Stimulated activated effector memory CD8-positive, alpha-beta T cell treated with anti-CD3 and anti-CD28 coated beads, Interleukin-12 subunit alpha, Interleukin-12 subunit beta, amount 100 ng/mL, for 72 hours (primary cell): ENCODE data around the gene MAP1LC3B2.

ENCODE experiments used
- ATAC-seq: fragments of 150-1000 bp; cut with Tn5 transposase; 2 replicates; pipeline ENCODE4 v1.10.0; 2021
- DNase-seq, 2 donors: peaks; one replicate each; pipeline ENCODE4 v3.0.0; 2021 to 2022; ENCODE audit warnings: low spot score in 2 of 2
- H3K27ac Mint-ChIP-seq: one replicate; pipeline ENCODE4 v1.8.0; 2022; ENCODE audit warnings: mild to moderate bottlenecking, mixed read lengths
- H3K36me3 Mint-ChIP-seq: one replicate; pipeline ENCODE4 v1.8.0; 2022; ENCODE audit warnings: mild to moderate bottlenecking, mixed read lengths
- H3K4me1 Mint-ChIP-seq: one replicate; pipeline ENCODE4 v1.8.0; 2022; ENCODE audit warnings: mixed read lengths
- H3K4me3 Mint-ChIP-seq: one replicate; pipeline ENCODE4 v1.8.0; 2022; ENCODE audit warnings: mild to moderate bottlenecking, mixed read lengths
- H3K9me3 Mint-ChIP-seq: one replicate; pipeline ENCODE4 v1.8.0; 2022; ENCODE audit warnings: mixed read lengths

MAP1LC3B2 gene

DNA sequence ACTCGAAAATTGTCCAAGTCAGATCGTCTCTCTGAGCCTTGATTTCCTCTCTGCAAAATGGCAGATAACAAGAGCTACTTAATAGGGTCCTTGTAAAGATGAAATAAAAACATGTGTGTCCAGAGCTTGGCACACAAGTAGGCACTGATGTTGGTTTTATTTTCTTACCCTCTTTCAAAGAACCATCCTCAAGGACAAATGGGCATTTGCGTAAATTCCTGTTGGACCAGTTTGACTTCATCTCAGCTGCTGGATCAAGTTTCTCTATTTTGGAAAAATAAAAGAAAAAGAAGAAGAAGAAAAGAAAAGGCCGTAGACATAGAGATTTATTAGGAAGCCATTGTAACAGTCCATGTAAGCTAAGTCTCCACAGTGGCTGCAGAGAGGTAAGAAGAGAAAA, 47.2 kb downstream of the MAP1LC3B2 start:
- Mint-ChIP-seq H3K27ac (no peak overlapping the region), H3K4me3 (no peak overlapping the region), H3K4me1 (no peaks in the 10 kb centered on the region), H3K9me3 (no peaks in the 10 kb centered on the region), H3K36me3 (no peaks in the 10 kb centered on the region)
- no peak for DNase-seq
- no peak for ATAC-seq

DNA sequence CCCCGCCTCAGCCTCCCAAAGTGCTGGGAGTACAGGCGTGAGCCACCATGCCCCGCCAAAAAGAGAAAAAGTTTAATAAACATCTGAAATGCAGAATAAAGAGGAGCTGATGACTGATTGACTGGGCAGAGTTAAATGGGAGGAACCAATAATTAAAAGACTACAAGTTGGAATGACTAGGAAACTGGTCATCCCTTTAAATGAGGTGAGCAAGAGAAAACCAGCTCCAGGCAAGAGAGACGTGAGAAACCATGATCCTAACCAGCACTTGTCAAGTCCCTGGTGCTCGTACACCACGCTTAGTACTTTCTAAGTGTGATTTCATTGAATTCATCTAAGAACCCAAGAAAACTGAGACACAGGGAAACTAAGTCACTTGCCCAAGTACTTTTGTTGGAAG, 47.9 kb downstream of the MAP1LC3B2 start:
- no peaks in the 10 kb centered on the region for H3K9me3 Mint-ChIP-seq
- H3K4me3 Mint-ChIP-seq, result no peak overlapping the region
- no peaks in the 10 kb centered on the region for H3K36me3 Mint-ChIP-seq
- ATAC-seq, result no peak
- no peaks in the 10 kb centered on the region for H3K4me1 Mint-ChIP-seq
- H3K27ac Mint-ChIP-seq, result no peak overlapping the region
- DNase-seq, result no peak

DNA sequence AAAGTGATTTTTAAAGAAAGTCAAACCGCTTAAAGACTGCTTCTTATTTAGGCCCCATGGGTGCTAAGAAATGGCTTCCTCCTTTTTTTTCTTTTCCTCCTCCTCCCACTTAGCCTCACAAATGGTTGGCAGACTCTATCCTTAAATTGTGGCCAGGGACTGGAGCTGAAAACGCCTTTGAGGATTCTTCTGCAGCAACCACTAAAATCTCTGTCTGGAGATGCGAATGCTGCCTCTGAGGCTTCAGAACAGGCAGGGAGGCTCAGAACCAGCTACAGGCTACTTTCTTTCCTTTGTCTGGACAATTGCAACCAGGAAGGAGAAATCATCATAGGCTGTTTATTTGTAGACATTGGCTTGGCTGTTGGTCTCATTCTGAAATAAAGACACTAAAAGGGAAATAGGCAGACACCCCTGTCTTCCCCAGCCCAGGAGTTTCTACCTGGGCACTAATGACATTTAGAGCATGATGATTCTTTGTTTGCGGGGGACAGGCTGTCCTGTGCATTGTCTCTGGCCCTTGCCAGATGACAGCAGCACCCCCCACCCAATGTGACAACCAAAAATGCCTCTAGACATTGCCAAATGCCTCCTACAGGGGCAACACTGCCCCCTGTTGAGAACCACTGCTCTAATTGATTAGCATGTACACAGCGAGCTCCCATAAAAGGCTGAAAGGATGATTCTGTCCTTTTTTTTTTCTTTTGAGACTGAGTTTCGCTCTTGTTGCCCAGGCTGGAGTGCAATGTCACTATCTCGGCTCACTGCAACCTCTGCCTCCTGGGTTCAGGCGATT, 50.3 kb downstream of the MAP1LC3B2 start:
- Mint-ChIP-seq H3K36me3 (no peaks in the 10 kb centered on the region), H3K4me1 (no peaks in the 10 kb centered on the region), H3K9me3 (no peaks in the 10 kb centered on the region), H3K4me3 (no peak overlapping the region), H3K27ac (no peak overlapping the region)
- ATAC-seq, result peak; percentile 31
- no peak for DNase-seq

DNA sequence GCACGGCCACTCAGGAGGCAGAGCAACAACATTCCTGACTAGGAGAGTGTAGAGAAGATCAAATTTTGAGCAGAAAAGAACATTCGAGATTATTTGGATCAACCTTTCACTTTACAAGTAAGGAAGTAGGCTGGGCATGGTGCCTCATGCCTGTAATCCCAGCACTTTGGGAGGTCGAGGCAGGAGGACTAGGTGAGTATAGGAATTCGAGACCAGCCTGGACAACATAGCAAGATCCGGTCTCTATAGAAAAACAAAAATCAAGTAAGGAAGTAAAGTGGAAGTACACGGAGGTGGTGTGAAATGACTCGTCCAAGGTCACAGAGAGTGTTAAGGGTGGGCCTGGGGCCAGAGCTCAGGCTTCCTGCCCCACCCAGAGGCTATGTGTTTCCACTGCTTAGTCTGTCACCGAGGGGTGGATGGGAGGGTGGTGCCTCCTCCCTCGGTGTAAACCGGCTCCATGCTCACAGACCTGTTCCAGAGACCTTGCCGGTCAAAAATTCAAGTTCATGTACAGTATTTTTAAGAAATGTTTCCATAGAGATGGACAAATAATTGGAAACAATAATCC, 51.9 kb downstream of the MAP1LC3B2 start:
- DNase-seq (no peak), ATAC-seq (peak; percentile 37)
- no peaks in the 10 kb centered on the region for H3K36me3 Mint-ChIP-seq
- no peak overlapping the region for H3K27ac Mint-ChIP-seq
- H3K4me1 Mint-ChIP-seq, result no peaks in the 10 kb centered on the region
- no peaks in the 10 kb centered on the region for H3K9me3 Mint-ChIP-seq
- H3K4me3 Mint-ChIP-seq, result no peak overlapping the region

DNA sequence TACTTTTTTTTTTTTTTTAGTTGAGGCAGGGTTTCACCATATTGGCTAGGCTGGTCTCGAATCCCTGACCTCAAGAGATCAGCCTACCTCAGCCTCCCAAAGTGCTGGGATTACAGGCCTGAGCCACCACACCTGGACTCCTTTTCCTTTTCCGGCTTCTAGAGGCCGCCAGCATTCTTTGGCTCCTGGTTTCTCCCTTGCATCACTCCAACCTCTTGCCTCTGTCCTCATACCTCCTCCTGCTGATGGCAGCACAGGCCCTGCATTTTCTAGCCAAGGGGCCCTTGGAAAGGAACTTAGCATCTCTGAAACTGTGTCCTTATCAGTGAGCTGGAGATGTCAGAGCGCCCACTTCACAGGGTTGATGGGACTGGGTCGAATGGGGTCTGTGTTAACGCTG, 53.3 kb downstream of the MAP1LC3B2 start:
- no peaks in the 10 kb centered on the region for H3K4me1 Mint-ChIP-seq
- DNase-seq, result no peak
- no peaks in the 10 kb centered on the region for H3K9me3 Mint-ChIP-seq

DNA sequence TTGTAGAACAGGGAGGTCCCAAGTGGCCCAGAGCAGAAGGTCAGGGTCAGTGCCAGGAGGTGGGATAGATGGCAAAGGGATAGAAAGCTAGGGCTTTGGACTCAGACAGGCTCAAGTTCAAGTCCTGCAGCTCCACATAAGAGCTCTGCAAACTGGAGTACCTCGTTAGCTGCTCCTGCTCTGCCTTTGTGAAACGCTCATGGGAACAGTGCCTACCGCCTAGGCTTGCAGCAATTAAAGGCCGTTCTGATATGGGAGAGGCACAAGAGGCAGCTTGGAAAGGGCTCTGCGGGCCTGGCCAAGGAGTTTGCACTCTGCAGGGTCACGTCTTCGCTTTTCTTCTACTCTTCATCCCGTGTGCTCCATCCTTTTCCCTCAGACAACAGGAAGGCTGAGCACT, 54.1 kb downstream of the MAP1LC3B2 start:
- Mint-ChIP-seq H3K9me3 (no peaks in the 10 kb centered on the region), H3K36me3 (no peaks in the 10 kb centered on the region)
- ATAC-seq, result no peak

More for the DNA sequence above, 53.3 kb downstream of the MAP1LC3B2 start:
- no peak for ATAC-seq
- Mint-ChIP-seq H3K4me3 (no peak overlapping the region), H3K27ac (no peak overlapping the region), H3K36me3 (no peaks in the 10 kb centered on the region)

DNA sequence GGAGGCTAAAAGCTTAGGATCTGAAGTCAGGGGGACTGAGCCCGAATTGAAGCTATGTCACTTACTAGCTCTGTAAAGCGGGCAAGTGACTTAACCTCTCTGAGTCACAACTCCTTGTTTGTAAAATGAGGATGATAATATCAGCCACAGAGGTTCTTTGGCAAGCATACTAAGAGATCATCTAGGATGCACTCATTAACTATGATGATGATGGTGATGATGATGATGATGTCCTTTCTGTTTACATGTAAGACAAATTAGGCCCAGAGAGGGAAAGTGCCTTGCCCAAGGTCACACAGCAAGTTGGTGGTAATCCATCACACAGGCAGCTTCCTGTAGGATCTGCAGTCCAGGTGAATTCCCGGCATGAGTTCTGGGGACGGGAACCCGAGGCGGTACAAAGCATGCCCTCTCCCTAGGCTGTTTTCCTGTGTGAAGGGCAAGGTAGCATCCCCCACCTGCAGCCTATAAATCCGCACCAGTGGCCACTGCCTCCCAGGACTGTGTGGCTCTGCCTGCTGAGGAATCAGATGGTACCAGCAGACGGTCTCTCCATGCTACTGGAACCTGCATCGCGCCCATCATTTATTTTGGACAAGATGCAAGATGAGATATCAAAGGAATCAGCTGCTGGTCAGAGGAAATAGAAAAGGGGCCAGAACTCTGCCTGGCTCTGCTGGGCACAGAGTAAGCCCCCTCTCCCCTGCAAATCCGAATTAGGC, 55.2 kb downstream of the MAP1LC3B2 start:
- no peaks in the 10 kb centered on the region for H3K36me3 Mint-ChIP-seq
- ATAC-seq (no peak), DNase-seq (no peak)
- no peak overlapping the region for H3K4me3 Mint-ChIP-seq
- no peaks in the 10 kb centered on the region for H3K9me3 Mint-ChIP-seq
- H3K27ac Mint-ChIP-seq, result no peak overlapping the region
- no peaks in the 10 kb centered on the region for H3K4me1 Mint-ChIP-seq

More for the DNA sequence above, 54.1 kb downstream of the MAP1LC3B2 start:
- H3K4me1 Mint-ChIP-seq, result no peaks in the 10 kb centered on the region
- H3K4me3 Mint-ChIP-seq, result no peak overlapping the region
- no peak overlapping the region for H3K27ac Mint-ChIP-seq
- DNase-seq, result no peak

DNA sequence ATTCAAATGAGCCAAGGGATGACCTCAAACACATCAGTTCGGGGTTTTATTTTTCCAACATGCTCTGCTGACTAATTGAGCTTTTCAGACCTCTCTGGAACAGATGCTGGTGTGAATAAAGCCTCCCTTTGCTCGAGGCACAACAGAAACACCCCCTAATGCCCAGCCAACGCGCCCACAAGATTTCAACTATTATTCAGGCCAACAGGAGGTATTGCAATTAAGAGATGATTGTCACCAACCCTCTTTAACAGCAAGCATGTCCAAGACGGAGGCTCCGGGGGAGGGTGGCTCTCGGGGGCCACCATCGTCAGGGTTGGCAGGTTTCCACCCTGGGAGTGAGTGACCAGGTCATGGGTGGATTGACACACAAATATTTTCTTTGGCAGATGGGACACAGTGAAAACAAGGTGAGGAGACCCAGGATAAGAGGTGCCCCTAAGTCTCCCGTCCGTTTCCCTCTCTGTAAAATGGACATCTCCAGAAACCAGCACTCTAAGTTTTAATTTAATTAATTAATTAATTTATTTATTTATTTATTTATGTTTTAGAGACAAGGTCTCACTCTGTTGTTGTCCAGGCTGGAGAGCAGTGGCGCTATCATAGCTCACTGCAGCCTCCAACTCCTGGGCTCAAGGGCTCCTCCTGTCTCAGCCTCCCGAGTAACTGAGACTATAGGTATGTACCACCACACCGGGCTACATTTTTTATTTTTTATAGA, 56.1 kb downstream of the MAP1LC3B2 start:
- Mint-ChIP-seq H3K9me3 (no peaks in the 10 kb centered on the region), H3K4me3 (no peak overlapping the region), H3K27ac (no peak overlapping the region), H3K4me1 (no peaks in the 10 kb centered on the region), H3K36me3 (no peaks in the 10 kb centered on the region)
- no peak for ATAC-seq
- DNase-seq, result no peak

DNA sequence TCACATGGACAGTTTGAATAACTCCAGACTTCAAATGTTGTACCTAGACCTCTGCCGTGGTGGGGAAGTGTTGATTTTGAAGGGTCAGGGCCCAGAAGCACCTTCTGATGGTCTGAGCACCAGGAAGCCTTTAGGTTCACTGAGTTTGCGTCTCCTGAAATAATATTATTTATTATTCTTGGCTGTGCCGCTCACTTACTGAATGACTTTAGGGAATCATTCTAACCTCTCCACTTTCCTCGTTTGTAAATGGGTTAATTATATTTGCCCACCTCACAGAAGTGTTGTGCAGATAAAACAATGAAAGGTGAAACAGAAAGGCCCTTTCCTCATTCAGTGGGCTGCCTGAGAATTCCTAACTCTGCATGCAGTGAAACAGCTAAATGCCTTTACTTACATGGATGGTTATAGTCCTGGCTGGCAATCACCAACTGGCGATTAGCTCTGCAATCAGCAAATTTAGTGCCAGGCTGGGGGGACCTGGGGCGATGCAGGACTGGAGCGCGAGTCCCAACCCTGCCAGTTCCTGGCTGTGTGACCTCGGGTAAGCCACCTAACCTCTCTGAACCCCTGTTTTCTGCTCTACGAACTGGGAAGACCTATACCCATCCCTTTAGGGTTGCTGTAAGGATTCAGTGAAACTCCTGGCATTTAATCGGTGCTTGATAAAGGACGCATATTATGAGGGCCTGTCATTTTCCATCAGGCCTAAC, 57.5 kb downstream of the MAP1LC3B2 start:
- no peak overlapping the region for H3K4me3 Mint-ChIP-seq
- H3K9me3 Mint-ChIP-seq, result no peaks in the 10 kb centered on the region
- H3K36me3 Mint-ChIP-seq, result no peaks in the 10 kb centered on the region
- no peak for DNase-seq
- no peak overlapping the region for H3K27ac Mint-ChIP-seq
- no peaks in the 10 kb centered on the region for H3K4me1 Mint-ChIP-seq
- ATAC-seq, result no peak

DNA sequence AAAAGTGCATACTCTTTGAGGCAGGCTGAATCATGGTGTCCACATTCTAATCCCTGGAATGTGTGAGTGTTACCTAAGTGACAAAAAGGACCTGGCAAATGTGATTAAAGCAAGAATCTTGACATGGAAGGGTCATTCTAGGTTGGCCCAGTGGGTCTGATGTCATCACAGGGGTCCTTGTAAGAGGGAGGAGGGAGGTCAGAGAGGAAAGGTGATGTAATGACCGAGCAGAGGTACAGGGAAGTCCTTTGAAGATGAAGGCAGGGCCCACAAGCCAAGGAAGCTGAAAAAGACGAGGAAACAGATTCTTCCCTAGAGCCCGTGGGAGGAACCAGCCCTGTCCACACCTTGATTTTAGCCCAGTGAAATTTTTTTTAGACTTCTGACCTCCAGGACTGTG, 60.1 kb downstream of the MAP1LC3B2 start:
- Mint-ChIP-seq H3K9me3 (peaks cover 3% of the 10 kb centered on the region), H3K4me1 (no peaks in the 10 kb centered on the region), H3K36me3 (no peaks in the 10 kb centered on the region), H3K4me3 (no peak overlapping the region), H3K27ac (no peak overlapping the region)
- DNase-seq, result no peak
- no peak for ATAC-seq

DNA sequence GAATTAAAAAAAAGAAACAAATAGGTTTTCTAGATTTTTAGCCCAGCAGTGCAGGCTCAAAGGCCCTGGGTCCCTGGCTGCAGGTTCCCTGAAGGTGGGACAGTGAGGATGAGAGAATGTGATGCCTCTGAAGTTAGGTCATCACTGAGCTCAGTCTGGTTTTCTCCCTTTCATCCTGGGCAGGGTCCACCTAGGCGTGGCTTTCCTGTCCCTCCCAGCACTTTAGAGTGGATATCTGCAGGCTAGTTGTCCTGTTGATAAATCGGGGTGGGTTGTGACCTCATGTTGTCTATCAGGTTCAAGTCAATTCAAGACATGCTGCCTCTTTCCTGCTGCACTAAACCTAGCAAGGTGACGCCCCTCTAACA, 60.9 kb downstream of the MAP1LC3B2 start:
- Mint-ChIP-seq H3K36me3 (no peaks in the 10 kb centered on the region), H3K27ac (no peak overlapping the region), H3K4me3 (no peak overlapping the region), H3K4me1 (no peaks in the 10 kb centered on the region), H3K9me3 (peaks cover 3% of the 10 kb centered on the region)
- no peak for ATAC-seq
- DNase-seq, result no peak

DNA sequence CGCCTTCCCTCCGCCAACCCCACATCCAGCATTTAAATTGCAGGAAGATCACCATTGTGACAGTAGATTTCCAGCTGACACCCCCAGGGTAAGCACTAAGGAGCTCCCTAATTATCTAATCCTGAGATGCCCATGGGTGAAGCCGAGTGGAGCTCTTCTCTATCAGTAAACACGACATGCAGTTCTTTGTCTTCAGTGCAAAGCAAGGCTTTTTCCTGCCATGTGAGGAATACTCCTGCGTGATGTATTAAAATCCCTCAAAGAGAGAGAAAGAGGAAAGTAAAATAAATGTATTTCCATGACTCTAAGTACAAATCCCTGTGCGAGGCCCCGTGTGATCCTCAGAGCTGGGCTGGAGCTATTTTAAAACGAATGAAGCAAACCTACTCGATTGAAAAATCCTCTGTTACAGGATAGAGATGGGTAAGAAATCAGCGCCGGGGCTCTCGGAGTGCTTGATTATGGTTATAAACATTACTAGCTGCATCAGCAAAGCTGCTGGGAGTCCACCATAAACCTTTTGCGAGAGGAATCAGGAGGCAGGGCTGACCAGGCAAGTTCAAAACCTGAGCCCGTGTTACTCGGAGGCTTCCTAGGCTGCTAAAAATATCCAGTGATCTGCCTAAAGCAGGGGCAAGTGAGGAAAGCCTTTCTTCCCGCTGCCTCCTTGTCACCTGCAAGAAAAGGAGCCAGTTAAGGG, 61.5 kb downstream of the MAP1LC3B2 start:
- ATAC-seq, result no peak
- Mint-ChIP-seq H3K4me3 (no peak overlapping the region), H3K4me1 (no peaks in the 10 kb centered on the region), H3K36me3 (no peaks in the 10 kb centered on the region), H3K27ac (no peak overlapping the region), H3K9me3 (peaks cover 3% of the 10 kb centered on the region)
- no peak for DNase-seq

DNA sequence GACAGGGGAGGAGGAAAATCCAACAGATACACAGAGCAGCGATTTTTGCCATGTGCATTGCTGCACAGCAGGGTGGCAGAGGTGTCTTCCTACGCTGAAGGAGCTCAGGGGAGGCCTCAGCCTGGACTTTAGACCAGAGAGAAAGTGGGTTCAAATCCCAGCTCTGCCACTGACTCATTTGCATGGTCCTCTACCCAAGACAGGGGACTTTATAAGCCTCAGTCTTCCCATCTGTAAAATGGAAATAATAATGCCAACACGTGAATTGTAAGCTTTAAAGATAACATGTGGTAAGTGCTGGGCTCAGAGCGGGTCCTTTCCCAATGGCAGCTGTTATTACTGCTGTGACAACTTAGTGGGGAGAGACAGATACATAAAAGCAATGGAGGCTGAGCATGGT, 62.0 kb downstream of the MAP1LC3B2 start:
- Mint-ChIP-seq H3K4me1 (no peaks in the 10 kb centered on the region), H3K36me3 (no peaks in the 10 kb centered on the region), H3K9me3 (peaks cover 3% of the 10 kb centered on the region), H3K27ac (no peak overlapping the region), H3K4me3 (no peak overlapping the region)
- DNase-seq (no peak), ATAC-seq (no peak)

DNA sequence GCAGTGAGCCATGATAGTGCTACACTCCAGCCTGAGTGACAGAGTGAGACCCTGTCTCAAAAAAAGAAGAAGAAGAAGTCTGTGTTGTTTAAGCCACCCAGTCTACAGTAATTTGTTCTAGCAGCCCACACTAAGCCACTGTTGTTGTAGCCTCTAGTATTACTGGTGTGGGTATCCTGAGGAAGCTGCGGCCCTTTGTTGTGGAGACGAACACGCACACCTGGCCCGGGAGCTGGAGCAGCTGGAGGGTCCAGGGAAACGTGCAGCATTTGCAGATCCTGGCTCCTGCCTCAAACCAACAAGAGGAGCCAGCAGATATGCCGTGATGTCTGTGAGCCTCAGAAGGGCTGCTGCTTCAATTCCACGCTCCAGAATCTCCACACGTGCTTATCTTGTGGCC, 65.3 kb downstream of the MAP1LC3B2 start:
- H3K4me1 Mint-ChIP-seq, result no peaks in the 10 kb centered on the region
- no peak overlapping the region for H3K4me3 Mint-ChIP-seq
- DNase-seq (no peak), ATAC-seq (no peak)
- H3K9me3 Mint-ChIP-seq, result peaks cover 3% of the 10 kb centered on the region
- no peak overlapping the region for H3K27ac Mint-ChIP-seq
- no peaks in the 10 kb centered on the region for H3K36me3 Mint-ChIP-seq
